ENCODE results near the gene PINLYP. TPM values are rescaled to one million over a fixed set of nuclear protein-coding genes. Genes with fewer than 3 reads are reported as not detected.

The PINLYP gene
- total and polyA plus RNA-seq, 9 of the 15 experiments (the other 6 are each of a cell fraction or from before 2014, with no cell fraction given) = 1.00 to 6.7 (median 2.2) TPM

DNA sequence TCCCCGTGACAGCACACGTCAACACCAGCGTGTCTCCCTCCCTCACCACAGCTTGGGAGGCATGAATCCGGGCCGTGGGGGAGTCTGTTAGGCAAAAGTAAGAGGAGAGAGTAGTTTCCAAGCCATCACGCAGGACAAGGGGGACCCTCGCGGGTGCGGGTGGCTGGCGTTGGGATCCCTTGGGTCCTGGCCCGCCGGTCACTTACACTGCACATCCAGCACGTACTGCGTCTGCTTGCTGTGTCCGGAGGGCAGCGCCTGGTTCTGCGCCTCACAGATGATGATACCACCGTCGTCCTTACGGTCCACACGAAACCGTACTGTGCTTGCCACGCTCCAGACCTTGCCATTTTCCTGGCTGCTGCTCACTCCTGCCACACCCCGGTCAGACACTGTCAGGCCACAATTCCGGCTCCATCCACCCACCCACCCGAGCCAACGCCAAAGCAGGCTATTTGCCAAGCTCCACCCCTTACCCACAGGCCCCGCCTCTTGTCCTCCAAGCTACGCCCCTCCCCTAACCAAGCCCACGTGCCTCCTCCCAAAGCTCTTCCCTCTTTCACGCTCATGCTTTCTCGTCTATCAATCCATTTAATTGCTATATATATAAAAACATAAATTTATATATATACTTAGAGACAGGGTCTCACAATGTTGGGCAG is 50.4 kb downstream of the PINLYP start (continued):
- TF ChIP-seq, protein P1, sequence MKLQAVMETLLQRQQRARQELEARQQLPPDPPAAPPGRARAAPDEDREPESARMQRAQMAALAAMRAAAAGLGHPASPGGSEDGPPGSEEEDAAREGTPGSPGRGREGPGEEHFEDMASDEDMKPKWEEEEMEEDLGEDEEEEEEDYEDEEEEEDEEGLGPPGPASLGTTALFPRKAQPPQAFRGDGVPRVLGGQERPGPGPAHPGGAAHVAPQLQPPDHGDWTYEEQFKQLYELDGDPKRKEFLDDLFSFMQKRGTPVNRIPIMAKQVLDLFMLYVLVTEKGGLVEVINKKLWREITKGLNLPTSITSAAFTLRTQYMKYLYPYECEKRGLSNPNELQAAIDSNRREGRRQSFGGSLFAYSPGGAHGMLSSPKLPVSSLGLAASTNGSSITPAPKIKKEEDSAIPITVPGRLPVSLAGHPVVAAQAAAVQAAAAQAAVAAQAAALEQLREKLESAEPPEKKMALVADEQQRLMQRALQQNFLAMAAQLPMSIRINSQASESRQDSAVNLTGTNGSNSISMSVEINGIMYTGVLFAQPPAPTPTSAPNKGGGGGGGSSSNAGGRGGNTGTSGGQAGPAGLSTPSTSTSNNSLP (IDR thresholded peaks at IDR 0.05; ENCODE audit: borderline replicate concordance, low read depth, low read length) = no peak
- TF ChIP-seq DACH1 (IDR thresholded peaks at IDR 0.05; ENCODE audit: partially characterized antibody) (no peak), PHF8 (IDR thresholded peaks at IDR 0.05; ENCODE audit: borderline replicate concordance, low read length) (no peak)
- TF ChIP-seq, protein P2, sequence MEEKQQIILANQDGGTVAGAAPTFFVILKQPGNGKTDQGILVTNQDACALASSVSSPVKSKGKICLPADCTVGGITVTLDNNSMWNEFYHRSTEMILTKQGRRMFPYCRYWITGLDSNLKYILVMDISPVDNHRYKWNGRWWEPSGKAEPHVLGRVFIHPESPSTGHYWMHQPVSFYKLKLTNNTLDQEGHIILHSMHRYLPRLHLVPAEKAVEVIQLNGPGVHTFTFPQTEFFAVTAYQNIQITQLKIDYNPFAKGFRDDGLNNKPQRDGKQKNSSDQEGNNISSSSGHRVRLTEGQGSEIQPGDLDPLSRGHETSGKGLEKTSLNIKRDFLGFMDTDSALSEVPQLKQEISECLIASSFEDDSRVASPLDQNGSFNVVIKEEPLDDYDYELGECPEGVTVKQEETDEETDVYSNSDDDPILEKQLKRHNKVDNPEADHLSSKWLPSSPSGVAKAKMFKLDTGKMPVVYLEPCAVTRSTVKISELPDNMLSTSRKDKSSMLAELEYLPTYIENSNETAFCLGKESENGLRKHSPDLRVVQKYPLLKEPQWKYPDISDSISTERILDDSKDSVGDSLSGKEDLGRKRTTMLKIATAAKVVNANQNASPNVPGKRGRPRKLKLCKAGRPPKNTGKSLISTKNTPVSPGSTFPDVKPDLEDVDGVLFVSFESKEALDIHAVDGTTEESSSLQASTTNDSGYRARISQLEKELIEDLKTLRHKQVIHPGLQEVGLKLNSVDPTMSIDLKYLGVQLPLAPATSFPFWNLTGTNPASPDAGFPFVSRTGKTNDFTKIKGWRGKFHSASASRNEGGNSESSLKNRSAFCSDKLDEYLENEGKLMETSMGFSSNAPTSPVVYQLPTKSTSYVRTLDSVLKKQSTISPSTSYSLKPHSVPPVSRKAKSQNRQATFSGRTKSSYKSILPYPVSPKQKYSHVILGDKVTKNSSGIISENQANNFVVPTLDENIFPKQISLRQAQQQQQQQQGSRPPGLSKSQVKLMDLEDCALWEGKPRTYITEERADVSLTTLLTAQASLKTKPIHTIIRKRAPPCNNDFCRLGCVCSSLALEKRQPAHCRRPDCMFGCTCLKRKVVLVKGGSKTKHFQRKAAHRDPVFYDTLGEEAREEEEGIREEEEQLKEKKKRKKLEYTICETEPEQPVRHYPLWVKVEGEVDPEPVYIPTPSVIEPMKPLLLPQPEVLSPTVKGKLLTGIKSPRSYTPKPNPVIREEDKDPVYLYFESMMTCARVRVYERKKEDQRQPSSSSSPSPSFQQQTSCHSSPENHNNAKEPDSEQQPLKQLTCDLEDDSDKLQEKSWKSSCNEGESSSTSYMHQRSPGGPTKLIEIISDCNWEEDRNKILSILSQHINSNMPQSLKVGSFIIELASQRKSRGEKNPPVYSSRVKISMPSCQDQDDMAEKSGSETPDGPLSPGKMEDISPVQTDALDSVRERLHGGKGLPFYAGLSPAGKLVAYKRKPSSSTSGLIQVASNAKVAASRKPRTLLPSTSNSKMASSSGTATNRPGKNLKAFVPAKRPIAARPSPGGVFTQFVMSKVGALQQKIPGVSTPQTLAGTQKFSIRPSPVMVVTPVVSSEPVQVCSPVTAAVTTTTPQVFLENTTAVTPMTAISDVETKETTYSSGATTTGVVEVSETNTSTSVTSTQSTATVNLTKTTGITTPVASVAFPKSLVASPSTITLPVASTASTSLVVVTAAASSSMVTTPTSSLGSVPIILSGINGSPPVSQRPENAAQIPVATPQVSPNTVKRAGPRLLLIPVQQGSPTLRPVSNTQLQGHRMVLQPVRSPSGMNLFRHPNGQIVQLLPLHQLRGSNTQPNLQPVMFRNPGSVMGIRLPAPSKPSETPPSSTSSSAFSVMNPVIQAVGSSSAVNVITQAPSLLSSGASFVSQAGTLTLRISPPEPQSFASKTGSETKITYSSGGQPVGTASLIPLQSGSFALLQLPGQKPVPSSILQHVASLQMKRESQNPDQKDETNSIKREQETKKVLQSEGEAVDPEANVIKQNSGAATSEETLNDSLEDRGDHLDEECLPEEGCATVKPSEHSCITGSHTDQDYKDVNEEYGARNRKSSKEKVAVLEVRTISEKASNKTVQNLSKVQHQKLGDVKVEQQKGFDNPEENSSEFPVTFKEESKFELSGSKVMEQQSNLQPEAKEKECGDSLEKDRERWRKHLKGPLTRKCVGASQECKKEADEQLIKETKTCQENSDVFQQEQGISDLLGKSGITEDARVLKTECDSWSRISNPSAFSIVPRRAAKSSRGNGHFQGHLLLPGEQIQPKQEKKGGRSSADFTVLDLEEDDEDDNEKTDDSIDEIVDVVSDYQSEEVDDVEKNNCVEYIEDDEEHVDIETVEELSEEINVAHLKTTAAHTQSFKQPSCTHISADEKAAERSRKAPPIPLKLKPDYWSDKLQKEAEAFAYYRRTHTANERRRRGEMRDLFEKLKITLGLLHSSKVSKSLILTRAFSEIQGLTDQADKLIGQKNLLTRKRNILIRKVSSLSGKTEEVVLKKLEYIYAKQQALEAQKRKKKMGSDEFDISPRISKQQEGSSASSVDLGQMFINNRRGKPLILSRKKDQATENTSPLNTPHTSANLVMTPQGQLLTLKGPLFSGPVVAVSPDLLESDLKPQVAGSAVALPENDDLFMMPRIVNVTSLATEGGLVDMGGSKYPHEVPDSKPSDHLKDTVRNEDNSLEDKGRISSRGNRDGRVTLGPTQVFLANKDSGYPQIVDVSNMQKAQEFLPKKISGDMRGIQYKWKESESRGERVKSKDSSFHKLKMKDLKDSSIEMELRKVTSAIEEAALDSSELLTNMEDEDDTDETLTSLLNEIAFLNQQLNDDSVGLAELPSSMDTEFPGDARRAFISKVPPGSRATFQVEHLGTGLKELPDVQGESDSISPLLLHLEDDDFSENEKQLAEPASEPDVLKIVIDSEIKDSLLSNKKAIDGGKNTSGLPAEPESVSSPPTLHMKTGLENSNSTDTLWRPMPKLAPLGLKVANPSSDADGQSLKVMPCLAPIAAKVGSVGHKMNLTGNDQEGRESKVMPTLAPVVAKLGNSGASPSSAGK (IDR thresholded peaks at IDR 0.05) = peak; percentile 71
- TF ChIP-seq, protein P3, sequence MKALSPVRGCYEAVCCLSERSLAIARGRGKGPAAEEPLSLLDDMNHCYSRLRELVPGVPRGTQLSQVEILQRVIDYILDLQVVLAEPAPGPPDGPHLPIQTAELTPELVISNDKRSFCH (CRISPR knock-in tag; IDR thresholded peaks at IDR 0.05) = no peak
- TF ChIP-seq, protein P3 (tag; IDR thresholded peaks at IDR 0.05) = no peak
- TF ChIP-seq, protein P4, sequence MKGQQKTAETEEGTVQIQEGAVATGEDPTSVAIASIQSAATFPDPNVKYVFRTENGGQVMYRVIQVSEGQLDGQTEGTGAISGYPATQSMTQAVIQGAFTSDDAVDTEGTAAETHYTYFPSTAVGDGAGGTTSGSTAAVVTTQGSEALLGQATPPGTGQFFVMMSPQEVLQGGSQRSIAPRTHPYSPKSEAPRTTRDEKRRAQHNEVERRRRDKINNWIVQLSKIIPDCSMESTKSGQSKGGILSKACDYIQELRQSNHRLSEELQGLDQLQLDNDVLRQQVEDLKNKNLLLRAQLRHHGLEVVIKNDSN (CRISPR knock-in tag; IDR thresholded peaks at IDR 0.05) = peak; percentile 61

Data from K562 (cell line).